NCI-H345 treated with DMSO at 0.1 percent for 48 hours (cell line): ENCODE data around the gene ZNF609.
"Not testable (repeated sequence)": the region's sequence is repeated elsewhere in the genome, so short reads cannot be mapped to it uniquely, and the experiment has no call there.

Experiments used
- DNase-seq: peaks from one replicate; lab custom pipeline; 2025; ENCODE audit not compliant: unreplicated experiment; lab: John Stamatoyannopoulos, UW

ZNF609 gene

GRCh38 chr15:64574301-64575017 is 114.1 kb downstream of the ZNF609 start:
- DNase-seq, result no peak

GRCh38 chr15:64580696-64581407 is 120.5 kb downstream of the ZNF609 start:
- DNase-seq, result no peak

- DNase-seq, result no peak
Observed at GRCh38 chr15:64581408-64581761, 121.0 kb downstream of the ZNF609 start.

- no peak for DNase-seq
Observed at GRCh38 chr15:64582202-64582601, 121.8 kb downstream of the ZNF609 start.

- no peak for DNase-seq
Observed at GRCh38 chr15:64583519-64583918, 123.1 kb downstream of the ZNF609 start.

GRCh38 chr15:64583983-64584382 is 123.6 kb downstream of the ZNF609 start:
- DNase-seq, result no peak

- DNase-seq, result no peak
Observed at GRCh38 chr15:64586259-64586870, 126.0 kb downstream of the ZNF609 start.

GRCh38 chr15:64586984-64587383 is 126.6 kb downstream of the ZNF609 start:
- DNase-seq, result no peak

GRCh38 chr15:64589435-64590084 is 129.2 kb downstream of the ZNF609 start:
- no peak for DNase-seq

GRCh38 chr15:64592845-64593244 is 132.5 kb downstream of the ZNF609 start:
- DNase-seq, result not testable (repeated sequence)

- peak; percentile 8 for DNase-seq
Observed at GRCh38 chr15:64596701-64597476, 136.5 kb downstream of the ZNF609 start.

- DNase-seq, result no peak
Observed at GRCh38 chr15:64597477-64597822, 137.1 kb downstream of the ZNF609 start.

GRCh38 chr15:64599226-64599625 is 138.8 kb downstream of the ZNF609 start:
- no peak for DNase-seq

- no peak for DNase-seq
Observed at GRCh38 chr15:64599716-64600115, 139.3 kb downstream of the ZNF609 start.

GRCh38 chr15:64600794-64601193 is 140.4 kb downstream of the ZNF609 start:
- DNase-seq, result no peak

- DNase-seq, result no peak
Observed at GRCh38 chr15:64604319-64604718, 143.9 kb downstream of the ZNF609 start.

GRCh38 chr15:64607416-64607815 is 147.0 kb downstream of the ZNF609 start:
- not testable (repeated sequence) for DNase-seq

- no peak for DNase-seq
Observed at GRCh38 chr15:64610257-64610919, 150.0 kb downstream of the ZNF609 start.

- DNase-seq, result no peak
Observed at GRCh38 chr15:64611085-64611725, 150.8 kb downstream of the ZNF609 start.

- no peak for DNase-seq
Observed at GRCh38 chr15:64614519-64614918, 154.1 kb downstream of the ZNF609 start.
